GM20000 (cell line): ENCODE results near the gene BTBD9.
A peak's percentile ranks its signal among the peaks of the same experiment; 100 is the strongest.

Experiments
- DNase-seq: peaks from one replicate; pipeline ENCODE4 v3.0.0; 2012; ENCODE audit warnings: low spot score
- TF ChIP-seq, protein P1 (sequence below): IDR thresholded peaks from 2 replicates; pipeline ENCODE4 v1.5.1; 2012; ENCODE audit warnings: mild to moderate bottlenecking, control low read depth; ENCODE audit errors: extremely low read depth, missing control alignments

Gene BTBD9

DNA sequence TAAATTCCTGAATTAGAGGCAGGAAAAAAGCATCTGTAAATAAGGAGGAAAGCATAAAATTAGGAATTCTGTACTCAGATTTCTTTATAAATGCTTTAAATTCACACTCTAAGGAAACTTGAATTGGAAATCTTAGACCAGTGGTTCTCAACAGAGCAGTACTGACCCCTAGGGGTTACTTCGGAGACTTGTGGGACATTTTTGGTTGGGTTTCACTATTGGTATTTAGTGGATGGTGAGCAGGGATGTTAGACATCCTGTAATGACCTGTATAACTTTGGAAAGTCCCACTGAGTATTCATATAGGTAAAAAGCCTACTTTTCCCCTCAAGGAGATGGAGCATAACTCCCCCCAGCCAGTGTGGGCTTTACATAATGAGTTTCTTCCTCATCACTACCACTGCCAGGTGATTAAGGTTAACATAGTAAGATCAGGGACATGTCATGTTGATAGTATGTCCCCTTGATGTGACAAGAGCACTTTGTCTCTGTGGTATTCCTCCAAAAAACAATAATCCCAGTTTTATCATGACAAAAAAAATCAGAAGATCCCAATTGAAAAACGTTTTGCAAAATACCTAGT lies 32.2 kb upstream of the BTBD9 start:
- TF ChIP-seq, protein P1, sequence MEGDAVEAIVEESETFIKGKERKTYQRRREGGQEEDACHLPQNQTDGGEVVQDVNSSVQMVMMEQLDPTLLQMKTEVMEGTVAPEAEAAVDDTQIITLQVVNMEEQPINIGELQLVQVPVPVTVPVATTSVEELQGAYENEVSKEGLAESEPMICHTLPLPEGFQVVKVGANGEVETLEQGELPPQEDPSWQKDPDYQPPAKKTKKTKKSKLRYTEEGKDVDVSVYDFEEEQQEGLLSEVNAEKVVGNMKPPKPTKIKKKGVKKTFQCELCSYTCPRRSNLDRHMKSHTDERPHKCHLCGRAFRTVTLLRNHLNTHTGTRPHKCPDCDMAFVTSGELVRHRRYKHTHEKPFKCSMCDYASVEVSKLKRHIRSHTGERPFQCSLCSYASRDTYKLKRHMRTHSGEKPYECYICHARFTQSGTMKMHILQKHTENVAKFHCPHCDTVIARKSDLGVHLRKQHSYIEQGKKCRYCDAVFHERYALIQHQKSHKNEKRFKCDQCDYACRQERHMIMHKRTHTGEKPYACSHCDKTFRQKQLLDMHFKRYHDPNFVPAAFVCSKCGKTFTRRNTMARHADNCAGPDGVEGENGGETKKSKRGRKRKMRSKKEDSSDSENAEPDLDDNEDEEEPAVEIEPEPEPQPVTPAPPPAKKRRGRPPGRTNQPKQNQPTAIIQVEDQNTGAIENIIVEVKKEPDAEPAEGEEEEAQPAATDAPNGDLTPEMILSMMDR, result peak; percentile 53
- DNase-seq, result peak; percentile 70

DNA sequence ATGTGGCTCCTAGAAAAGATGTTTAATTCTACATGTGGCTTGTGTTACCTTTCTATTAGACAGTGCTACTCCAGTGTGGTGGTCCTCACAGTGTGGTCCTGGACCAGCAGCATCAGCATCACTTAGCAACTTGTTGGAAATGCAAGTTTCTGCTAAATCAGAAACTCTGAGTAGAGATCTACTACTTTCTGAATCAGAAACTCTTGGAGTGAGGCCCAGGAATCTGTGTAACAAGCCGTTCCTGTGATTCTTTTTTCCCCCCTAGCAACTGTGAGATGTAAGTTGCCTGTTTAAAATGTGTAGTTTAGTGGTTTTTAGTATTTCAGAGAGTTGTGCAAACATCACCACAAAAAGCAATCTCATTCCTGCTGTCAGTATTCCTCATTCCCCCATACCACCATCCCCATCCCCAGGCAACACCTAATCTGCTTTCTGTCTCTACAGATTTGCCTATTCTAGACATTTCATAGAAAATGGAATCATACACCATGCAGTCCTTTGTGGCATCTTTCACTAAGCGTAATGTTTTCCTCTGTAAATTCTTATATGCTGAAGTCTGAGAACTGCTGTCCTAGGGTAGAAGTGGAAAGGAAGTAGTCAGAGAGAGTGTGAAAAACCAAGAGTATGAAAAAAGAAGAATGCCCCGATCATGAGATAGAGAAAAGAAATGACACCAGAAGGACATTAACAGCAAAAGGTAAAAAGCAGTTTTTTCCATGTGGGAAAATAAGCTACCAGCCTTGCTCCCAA lies 18.9 kb upstream of the BTBD9 start:
- TF ChIP-seq, protein P1, result no peak
- DNase-seq, result no peak

- TF ChIP-seq, protein P1, result no peak
- peak; percentile 36 for DNase-seq
Measured at GRCh38 chr6:38656896-38657295, 17.2 kb upstream of the BTBD9 start.

DNA sequence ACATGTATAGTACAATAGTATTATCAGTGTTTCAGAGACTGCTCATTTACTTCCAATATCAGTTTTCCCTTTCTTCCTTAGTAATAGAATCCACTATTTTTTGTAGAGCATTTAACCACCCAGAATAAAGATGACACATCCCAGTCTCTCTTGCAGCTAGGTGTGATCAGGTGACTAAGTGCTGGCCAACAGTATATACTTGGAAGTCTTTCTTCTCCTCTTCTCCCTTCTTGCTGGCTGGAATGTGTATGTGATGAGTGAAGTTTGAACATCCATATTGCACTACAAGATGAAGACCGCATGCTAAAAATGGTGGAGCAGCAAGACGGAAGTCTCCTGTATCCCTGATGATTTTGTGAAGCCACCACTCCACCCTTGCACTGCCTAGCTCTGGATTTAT lies 14.5 kb upstream of the BTBD9 start:
- TF ChIP-seq, protein P1, result no peak
- no peak for DNase-seq

GRCh38 chr6:38651121-38651784 lies 11.5 kb upstream of the BTBD9 start:
- DNase-seq, result no peak
- TF ChIP-seq, protein P1, result no peak

- DNase-seq, result no peak
- TF ChIP-seq, protein P1, result no peak
Measured at GRCh38 chr6:38650207-38650752, 10.6 kb upstream of the BTBD9 start.

GRCh38 chr6:38649744-38650143 lies 10.0 kb upstream of the BTBD9 start:
- TF ChIP-seq, protein P1, result no peak
- no peak for DNase-seq
